Esophagus muscularis mucosa (tissue), 4 donors: Measurements from ENCODE around the gene C1GALT1. TPM values are rescaled to one million over a fixed set of nuclear protein-coding genes. Genes with fewer than 3 reads are reported as not detected.

Experiments
- DNase-seq: peaks from one replicate; pipeline ENCODE4 v3.0.0-alpha.2; 2017; ENCODE audit errors: extremely low spot score
- H3K27ac ChIP-seq, 4 donors: fragments of 200-600 bp; sonication (generic); replicated peaks in 1 of 4; 1 replicate in 3 of 4; 2 replicates in 1 of 4; pipeline ENCODE4 v1.5.1; 2016 to 2019; ENCODE audit warnings: mild to moderate bottlenecking in 1 of 4
- H3K27me3 ChIP-seq, 4 donors: fragments of 200-600 bp; sonication (generic); one replicate each; pipeline versions ENCODE4 v1.5.1 to v1.6.0; 2016 to 2019
- H3K36me3 ChIP-seq, 4 donors: fragments of 200-600 bp; sonication (generic); one replicate each; pipeline ENCODE4 v1.5.1; 2016 to 2019
- H3K4me1 ChIP-seq, 4 donors: fragments of 200-600 bp; sonication (generic); one replicate each; pipeline ENCODE4 v1.5.1; 2016 to 2019
- H3K4me3 ChIP-seq, 4 donors: fragments of 200-600 bp; sonication (generic); 1 replicate in 2 of 4; 2 replicates in 2 of 4; pipeline ENCODE4 v1.5.1; 2016 to 2019; ENCODE audit warnings: mild to moderate bottlenecking in 4 of 4, moderate library complexity in 1 of 4
- H3K9me3 ChIP-seq, 4 donors: fragments of 200-600 bp; sonication (generic); 1 replicate in 3 of 4; 2 replicates in 1 of 4; pipeline ENCODE4 v1.5.1; 2016 to 2019
- CTCF ChIP-seq, 3 experiments: fragments of 200-600 bp in 2 of 3; fragments of 450-650 bp in 1 of 3; sonication (generic) in 2 of 3; IDR thresholded peaks; one replicate each; pipeline ENCODE4 v1.5.1; 2017 to 2019; ENCODE audit warnings: antibody characterized with exemption in 3 of 3, mild to moderate bottlenecking in 2 of 3, moderate library complexity in 1 of 3
- EP300 ChIP-seq: sonication (generic); formaldehyde crosslinking; IDR thresholded peaks from one replicate; pipeline ENCODE4 v1.6.1; 2017; ENCODE audit warnings: antibody characterized with exemption
- POLR2A ChIP-seq: fragments of 450-650 bp; IDR thresholded peaks from one replicate; pipeline ENCODE4 v1.6.1; 2017; ENCODE audit warnings: antibody characterized with exemption, moderate library complexity, mild to moderate bottlenecking, low read depth
- POLR2AphosphoS5 ChIP-seq, 2 donors: sonication (generic); formaldehyde crosslinking; IDR thresholded peaks; one replicate each; pipeline ENCODE4 v1.6.1; 2017; ENCODE audit warnings: antibody characterized with exemption in 2 of 2
- WGBS: methylation state at CpG from one replicate; pipeline ENCODE4 v1.1.5; 2018; 5-methylcytosine and 5-hydroxymethylcytosine counted together
- intact Hi-C: fragments of 100-400 bp; cut with DNase I; formaldehyde crosslinking; loops from one replicate; pipeline ENCODE4 v1.15.1; 2023
- total RNA-seq, 4 donors: library from RNA; depleted of rRNA; stranded (reverse); fragments of >200 nt; gene quantifications; one replicate each; pipeline versions ENCODE4 v1.1.0 to v1.2.1, GENCODE V29; 2016

The C1GALT1 gene
- total RNA-seq, 4 donors from 2014 or later: 6.7 to 13.8 (median 11.4) TPM

- H3K9me3 ChIP-seq: peaks cover 0 to 7% (median 5%) of the 10 kb centered on the region in 4 donors
- no peak for DNase-seq
- H3K27me3 ChIP-seq: no peaks in the 10 kb centered on the region
- no peak overlapping the region for H3K27ac ChIP-seq
- no peak overlapping the region for H3K4me3 ChIP-seq
- intact Hi-C loops: no loop called here
- WGBS: 96% methylated on average over 1 of the region's 1 CpG
- peaks cover 0 to 11% (median 4%) of the 10 kb centered on the region in 4 donors for H3K36me3 ChIP-seq
- no peaks in the 10 kb centered on the region for H3K4me1 ChIP-seq
- TF ChIP-seq CTCF (IDR thresholded peaks at IDR 0.05): no peak
- no peak for TF ChIP-seq POLR2A
- TF ChIP-seq EP300: no peak
- TF ChIP-seq POLR2AphosphoS5 (IDR thresholded peaks at IDR 0.05): no peak
These were observed 48.7 kb downstream of the C1GALT1 start for GRCh38 chr7:7231000-7231399.

- no peaks in the 10 kb centered on the region for H3K27me3 ChIP-seq
- TF ChIP-seq CTCF (IDR thresholded peaks at IDR 0.05): no peak
- TF ChIP-seq POLR2A: no peak
- no peak for TF ChIP-seq POLR2AphosphoS5 (IDR thresholded peaks at IDR 0.05)
- TF ChIP-seq EP300: no peak
- H3K9me3 ChIP-seq: peaks cover 0 to 7% (median 5%) of the 10 kb centered on the region in 4 donors
- no peak overlapping the region for H3K27ac ChIP-seq
- H3K4me3 ChIP-seq: no peak overlapping the region
- intact Hi-C loops: no loop called here
- no peak for DNase-seq
- WGBS: 96% methylated on average over 3 of the region's 3 CpGs
- peaks cover 0 to 17% (median 4%) of the 10 kb centered on the region in 4 donors for H3K36me3 ChIP-seq
- H3K4me1 ChIP-seq: no peaks in the 10 kb centered on the region
These were observed 49.5 kb downstream of the C1GALT1 start for GRCh38 chr7:7231865-7232264.

- Histone ChIP-seq H3K27ac (no peak overlapping the region), H3K36me3 (peaks cover 0 to 30% (median 12%) of the 10 kb centered on the region in 4 donors), H3K4me1 (peaks cover 0 to 4% (median 2%) of the 10 kb centered on the region in 4 donors), H3K27me3 (no peaks in the 10 kb centered on the region), H3K4me3 (no peak overlapping the region), H3K9me3 (peaks cover 0 to 7% (median 5%) of the 10 kb centered on the region in 4 donors)
- TF ChIP-seq CTCF (IDR thresholded peaks at IDR 0.05) (no peak), EP300 (no peak), POLR2AphosphoS5 (IDR thresholded peaks at IDR 0.05) (no peak), POLR2A (no peak)
- 89% methylated on average over 3 of the region's 3 CpGs for WGBS
- no peak for DNase-seq
- intact Hi-C loops: no loop called here
These were observed 53.0 kb downstream of the C1GALT1 start for GRCh38 chr7:7235347-7235746.

- TF ChIP-seq POLR2AphosphoS5 (IDR thresholded peaks at IDR 0.05): no peak
- no peak for TF ChIP-seq CTCF (IDR thresholded peaks at IDR 0.05)
- TF ChIP-seq EP300: no peak
- TF ChIP-seq POLR2A: no peak
- Histone ChIP-seq H3K9me3 (peaks cover 0 to 4% (median 2%) of the 10 kb centered on the region in 4 donors), H3K36me3 (peaks cover 0 to 30% (median 12%) of the 10 kb centered on the region in 4 donors), H3K27ac (no peak overlapping the region), H3K4me1 (peaks cover 0 to 4% (median 2%) of the 10 kb centered on the region in 4 donors), H3K4me3 (no peak overlapping the region), H3K27me3 (no peaks in the 10 kb centered on the region)
- intact Hi-C loops: no loop called here
- no peak for DNase-seq
- 82% methylated on average over 1 of the region's 1 CpG for WGBS
These were observed 53.7 kb downstream of the C1GALT1 start for GRCh38 chr7:7236041-7236440.
